Kidney (tissue), 14 donors: ENCODE data around the gene KAT2B. TPM values are rescaled to one million over a fixed set of nuclear protein-coding genes. Genes with fewer than 3 reads are reported as not detected.

ENCODE experiments used
- DNase-seq, 5 donors: peaks; one replicate each; pipeline ENCODE4 v3.0.0-alpha.2; 2013 to 2020
- FAIRE-seq: peaks from 2 replicates; lab custom pipeline; 2012; peaks lifted over from hg19 to GRCh38; lab: Jason Lieb, UNC
- H3K27ac ChIP-seq, 2 donors: one replicate each; pipeline ENCODE4 v1.7.0; 2013; ENCODE audit warnings: low read depth in 2 of 2, low read length in 2 of 2, inconsistent platforms in 1 of 2
- H3K27me3 ChIP-seq: one replicate; pipeline ENCODE4 v1.7.1; 2013; ENCODE audit warnings: low read length, inconsistent platforms; ENCODE audit not compliant: control insufficient read depth, insufficient read depth
- H3K36me3 ChIP-seq, 3 donors: one replicate each; pipeline versions ENCODE4 v1.7.0 to v1.7.1; 2013; ENCODE audit warnings: low read length in 3 of 3, control low read depth in 1 of 3, inconsistent platforms in 1 of 3; ENCODE audit not compliant: insufficient read depth in 3 of 3, control insufficient read depth in 2 of 3
- H3K4me1 ChIP-seq, 3 donors: one replicate each; pipeline versions ENCODE4 v1.7.0 to v1.7.1; 2013; ENCODE audit warnings: low read length in 3 of 3, inconsistent platforms in 1 of 3, low read depth in 1 of 3; ENCODE audit not compliant: control insufficient read depth in 2 of 3, insufficient read depth in 2 of 3
- H3K4me3 ChIP-seq, 3 donors: one replicate each; pipeline versions ENCODE4 v1.7.0 to v1.8.1; 2013; ENCODE audit warnings: low read length in 3 of 3, control low read depth in 1 of 3, inconsistent platforms in 1 of 3
- H3K9ac ChIP-seq, 3 donors: one replicate each; pipeline versions ENCODE4 v1.7.0 to v1.7.1; 2013; ENCODE audit warnings: low read length in 3 of 3, control low read depth in 1 of 3, inconsistent platforms in 1 of 3
- H3K9me3 ChIP-seq, 3 donors: one replicate each; pipeline versions ENCODE4 v1.7.0 to v1.7.1; 2013; ENCODE audit warnings: low read length in 3 of 3, control low read depth in 1 of 3, inconsistent platforms in 1 of 3; ENCODE audit not compliant: control insufficient read depth in 2 of 3, insufficient read depth in 1 of 3
- intact Hi-C: fragments of 100-400 bp; cut with DNase I; formaldehyde crosslinking; loops from one replicate; pipeline ENCODE4 v1.11.1; 2022
- polyA plus RNA-seq: library from polyadenylated mRNA; stranded (reverse); fragments of 350-450 nt; fragmentation: Illumina TruSeq; extraction: RNeasy Lipid Tissue Mini Kit (QIAGEN cat#74804); gene quantifications from one replicate; pipeline ENCODE4 v1.2.3, GENCODE V29; 2014; ENCODE audit warnings: low read depth, low replicate concordance; ENCODE audit not compliant: insufficient read depth
- total RNA-seq: library from RNA; stranded (reverse); fragmentation: NEBNext Ultra II Directional; extraction: Animal tissue kit (Norgen Biotek cat#: 25700); gene quantifications from one replicate; pipeline ENCODE4 v1.2.1, GENCODE V29; 2021
- TF ChIP-seq, protein P1 (sequence below): IDR thresholded peaks from 3 replicates; pipeline ENCODE4 v1.5.1; 2012; ENCODE audit warnings: mild to moderate bottlenecking, moderate library complexity, borderline replicate concordance; ENCODE audit not compliant: insufficient read depth; ENCODE audit errors: extremely low read depth
- donor health status: control.
- donor health status: control.
- donor health status: control.
- donor health status: control.
- donor health status: control.
- donor health status: DM: yes; HTN: yes; CAD: no.
- donor health status: Normal renal cell carcinoma (clear cell type).

KAT2B gene
- total and polyA plus RNA-seq, 2 donors from 2014 or later = 9.5 to 30.1 TPM

DNA sequence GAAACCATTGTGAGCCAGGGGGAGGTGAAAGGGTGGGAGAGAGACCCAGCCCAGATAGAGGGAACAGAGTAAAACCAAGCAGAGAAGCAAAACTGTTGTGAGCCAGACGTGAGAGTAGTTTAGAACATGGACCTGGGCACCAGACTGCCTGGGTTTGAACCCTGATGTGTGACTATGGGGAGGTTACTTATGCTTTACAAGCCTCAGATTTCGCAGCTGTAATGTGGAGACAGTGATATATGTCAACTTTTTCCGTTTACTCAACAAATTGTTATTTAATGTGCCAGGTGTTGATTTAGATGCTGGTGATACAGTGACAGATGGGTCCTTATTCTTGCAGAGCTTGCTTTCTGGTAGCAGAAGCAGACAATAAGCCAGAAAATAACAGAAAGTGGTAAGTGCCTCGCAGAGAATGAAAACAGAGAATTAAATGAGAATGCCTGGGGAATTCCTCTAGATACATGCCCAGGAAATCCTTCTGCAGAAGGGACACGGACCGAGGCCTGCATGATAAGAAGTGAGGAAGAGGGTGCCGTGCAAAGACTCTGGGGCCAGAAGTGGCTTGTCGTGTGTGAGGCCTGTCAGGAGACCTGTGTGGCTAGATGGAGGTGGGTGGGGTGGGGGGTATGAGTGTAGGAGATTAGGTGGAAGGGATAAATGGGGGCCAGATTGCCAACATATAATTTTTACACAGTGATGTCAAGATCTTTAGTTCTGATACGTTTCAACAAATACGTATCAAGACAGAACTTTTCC is 15.0 kb downstream of the KAT2B start:
- H3K4me1 ChIP-seq = peaks cover 0 to 19% (median 12%) of the 10 kb centered on the region in 3 donors
- no peak overlapping the region for H3K9ac ChIP-seq
- no peak for FAIRE-seq
- DNase-seq = no peak
- intact Hi-C loops = no loop called here
- peak overlapping the region in 1 of 2 donors; percentile 4 for H3K27ac ChIP-seq
- H3K9me3 ChIP-seq = no peaks in the 10 kb centered on the region
- no peaks in the 10 kb centered on the region for H3K27me3 ChIP-seq
- H3K36me3 ChIP-seq = no peaks in the 10 kb centered on the region
- H3K4me3 ChIP-seq = no peak overlapping the region
- TF ChIP-seq, protein P1, sequence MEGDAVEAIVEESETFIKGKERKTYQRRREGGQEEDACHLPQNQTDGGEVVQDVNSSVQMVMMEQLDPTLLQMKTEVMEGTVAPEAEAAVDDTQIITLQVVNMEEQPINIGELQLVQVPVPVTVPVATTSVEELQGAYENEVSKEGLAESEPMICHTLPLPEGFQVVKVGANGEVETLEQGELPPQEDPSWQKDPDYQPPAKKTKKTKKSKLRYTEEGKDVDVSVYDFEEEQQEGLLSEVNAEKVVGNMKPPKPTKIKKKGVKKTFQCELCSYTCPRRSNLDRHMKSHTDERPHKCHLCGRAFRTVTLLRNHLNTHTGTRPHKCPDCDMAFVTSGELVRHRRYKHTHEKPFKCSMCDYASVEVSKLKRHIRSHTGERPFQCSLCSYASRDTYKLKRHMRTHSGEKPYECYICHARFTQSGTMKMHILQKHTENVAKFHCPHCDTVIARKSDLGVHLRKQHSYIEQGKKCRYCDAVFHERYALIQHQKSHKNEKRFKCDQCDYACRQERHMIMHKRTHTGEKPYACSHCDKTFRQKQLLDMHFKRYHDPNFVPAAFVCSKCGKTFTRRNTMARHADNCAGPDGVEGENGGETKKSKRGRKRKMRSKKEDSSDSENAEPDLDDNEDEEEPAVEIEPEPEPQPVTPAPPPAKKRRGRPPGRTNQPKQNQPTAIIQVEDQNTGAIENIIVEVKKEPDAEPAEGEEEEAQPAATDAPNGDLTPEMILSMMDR = no peak

DNA sequence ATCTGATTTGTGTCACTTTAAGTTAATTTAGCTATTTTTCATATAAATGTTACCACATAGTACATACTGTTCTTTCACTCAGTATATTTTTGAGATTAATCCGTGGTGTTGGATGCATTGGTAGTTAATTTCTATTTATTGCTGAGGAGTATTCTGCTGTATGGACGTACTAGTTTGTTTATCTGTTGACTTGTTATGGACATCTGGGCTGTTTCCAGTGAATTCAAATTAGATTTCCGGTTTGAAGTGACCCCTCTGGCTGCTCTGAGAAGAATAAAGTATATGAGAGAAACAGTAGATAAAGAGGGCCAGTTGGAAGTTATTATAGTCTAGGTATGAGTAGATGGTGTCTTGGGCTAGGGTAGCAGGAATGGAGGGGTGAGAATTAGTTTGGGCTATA is 15.6 kb downstream of the KAT2B start:
- intact Hi-C loops = no loop called here
- no peak overlapping the region for H3K27ac ChIP-seq
- H3K4me1 ChIP-seq = peaks cover 0 to 19% (median 12%) of the 10 kb centered on the region in 3 donors
- no peak for FAIRE-seq
- H3K27me3 ChIP-seq = no peaks in the 10 kb centered on the region
- DNase-seq = no peak
- no peak overlapping the region for H3K4me3 ChIP-seq
- H3K36me3 ChIP-seq = no peaks in the 10 kb centered on the region
- TF ChIP-seq, protein P1 = no peak
- no peak overlapping the region for H3K9ac ChIP-seq
- no peaks in the 10 kb centered on the region for H3K9me3 ChIP-seq

DNA sequence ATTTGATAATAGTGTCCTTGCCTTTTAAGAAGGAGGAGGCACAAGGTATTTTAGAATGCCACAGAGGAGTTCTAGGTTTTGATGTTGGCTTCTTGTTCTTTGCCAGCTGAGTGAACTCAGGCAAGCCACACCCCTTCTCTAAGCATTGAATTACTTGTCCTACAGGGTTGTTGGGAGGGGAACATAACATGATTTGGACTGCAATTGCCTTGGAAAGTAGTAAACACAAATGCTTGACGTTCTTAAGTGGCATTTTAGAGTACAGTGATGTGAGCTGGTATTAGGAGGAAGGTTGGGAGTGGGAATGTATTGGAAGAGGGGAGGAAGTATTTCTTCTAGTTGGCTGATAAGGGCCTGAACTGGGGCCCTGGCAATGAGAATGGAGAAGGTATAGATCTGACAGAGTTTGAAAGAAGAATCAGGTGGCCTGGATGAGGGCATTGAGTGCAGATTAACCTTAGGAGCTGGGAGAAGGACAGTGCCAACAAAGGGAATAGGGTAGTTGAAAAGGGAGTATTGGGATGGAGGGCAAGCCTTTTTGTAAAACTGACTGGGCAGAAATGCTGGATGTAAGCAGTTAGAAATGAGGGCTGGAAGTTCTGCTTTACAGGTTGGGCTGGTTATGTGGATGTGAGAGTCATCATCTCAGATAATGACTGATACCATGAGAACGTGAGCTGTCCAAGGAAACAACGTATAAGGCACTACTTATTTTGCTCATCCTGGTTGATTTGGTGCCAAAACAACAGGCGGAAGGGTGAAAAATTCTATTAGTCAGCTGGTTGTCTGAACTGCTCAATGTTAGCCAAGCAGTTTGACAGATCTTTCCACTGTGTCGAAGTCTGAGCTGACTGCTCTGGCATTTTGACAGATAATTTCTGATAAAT is 16.7 kb downstream of the KAT2B start:
- Histone ChIP-seq H3K4me3 (no peak overlapping the region), H3K9ac (peak overlapping the region in 1 of 3 donors; percentile 8), H3K27ac (peak overlapping the region in 1 of 2 donors; percentile 0), H3K9me3 (no peaks in the 10 kb centered on the region), H3K36me3 (no peaks in the 10 kb centered on the region), H3K4me1 (peaks cover 0 to 19% (median 12%) of the 10 kb centered on the region in 3 donors), H3K27me3 (no peaks in the 10 kb centered on the region)
- TF ChIP-seq, protein P1 = no peak
- no peak for FAIRE-seq
- DNase-seq = peak in 1 of 5 donors; percentile 31
- intact Hi-C loops = no loop called here
